HepG2 (cell line): Measurements from ENCODE around the gene SNED1.

Experiments used
- ARHGAP35 ChIP-seq: sonication (generic); formaldehyde crosslinking; IDR thresholded peaks from 2 replicates; pipeline ENCODE4 v1.9.0; 2022; ENCODE audit warnings: mild to moderate bottlenecking, inconsistent platforms, moderate library complexity, missing genetic modification reagents, borderline replicate concordance
- CBFB ChIP-seq: sonication (generic); formaldehyde crosslinking; IDR thresholded peaks from 2 replicates; pipeline ENCODE4 v1.4.0; 2020; ENCODE audit warnings: missing genetic modification reagents
- CTCF ChIP-seq: sonication (generic); formaldehyde crosslinking; IDR thresholded peaks from 2 replicates; pipeline ENCODE4 v1.5.0; 2020; ENCODE audit warnings: mild to moderate bottlenecking, missing genetic modification reagents, moderate library complexity
- HNRNPK ChIP-seq: fragments of 200-400 bp; formaldehyde crosslinking; IDR thresholded peaks from 2 replicates; pipeline ENCODE4 v1.6.1; 2018; ENCODE audit warnings: low read length, low read depth, moderate library complexity, mild to moderate bottlenecking; ENCODE audit not compliant: poor library complexity, severe bottlenecking
- PHB2 ChIP-seq: fragments of 450-650 bp; IDR thresholded peaks from 2 replicates; pipeline ENCODE4 v1.6.1; 2018; ENCODE audit not compliant: partially characterized antibody
- PHF8 ChIP-seq: sonication (generic); formaldehyde crosslinking; IDR thresholded peaks from 2 replicates; pipeline ENCODE4 v1.5.0; 2020; ENCODE audit warnings: missing genetic modification reagents
- POLR2A ChIP-seq, 2 experiments: IDR thresholded peaks; 2 replicates each; pipeline ENCODE4 v1.6.1; 2011; ENCODE audit warnings: low read depth in 2 of 2, low read length in 2 of 2, mild to moderate bottlenecking in 1 of 2, moderate library complexity in 1 of 2; ENCODE audit not compliant: insufficient read depth in 1 of 2
- POLR2AphosphoS2 ChIP-seq: IDR thresholded peaks from 2 replicates; pipeline ENCODE4 v1.6.1; 2011; ENCODE audit warnings: low read depth, low read length, improper control_type of control experiment
- SIN3A ChIP-seq: IDR thresholded peaks from 2 replicates; pipeline ENCODE4 v1.6.1; 2011; ENCODE audit warnings: low read depth, mild to moderate bottlenecking, control low read depth, low read length, borderline replicate concordance
- SNAI1 ChIP-seq: sonication (generic); formaldehyde crosslinking; IDR thresholded peaks from 2 replicates; pipeline ENCODE4 v1.5.0; 2020; ENCODE audit warnings: mild to moderate bottlenecking, missing genetic modification reagents, borderline replicate concordance
- ZC3H4 ChIP-seq: sonication (generic); formaldehyde crosslinking; IDR thresholded peaks from 2 replicates; pipeline ENCODE4 v1.4.0; 2020; ENCODE audit warnings: missing genetic modification reagents, borderline replicate concordance
- ZFP41 ChIP-seq: sonication (generic); formaldehyde crosslinking; IDR thresholded peaks from 2 replicates; pipeline ENCODE4 v1.4.0; 2020; ENCODE audit warnings: mild to moderate bottlenecking, missing genetic modification reagents, borderline replicate concordance
- TF ChIP-seq, protein P1 (sequence below): sonication (generic); formaldehyde crosslinking; IDR thresholded peaks from 2 replicates; pipeline ENCODE4 v1.5.0; 2020; ENCODE audit warnings: missing genetic modification reagents

DNA sequence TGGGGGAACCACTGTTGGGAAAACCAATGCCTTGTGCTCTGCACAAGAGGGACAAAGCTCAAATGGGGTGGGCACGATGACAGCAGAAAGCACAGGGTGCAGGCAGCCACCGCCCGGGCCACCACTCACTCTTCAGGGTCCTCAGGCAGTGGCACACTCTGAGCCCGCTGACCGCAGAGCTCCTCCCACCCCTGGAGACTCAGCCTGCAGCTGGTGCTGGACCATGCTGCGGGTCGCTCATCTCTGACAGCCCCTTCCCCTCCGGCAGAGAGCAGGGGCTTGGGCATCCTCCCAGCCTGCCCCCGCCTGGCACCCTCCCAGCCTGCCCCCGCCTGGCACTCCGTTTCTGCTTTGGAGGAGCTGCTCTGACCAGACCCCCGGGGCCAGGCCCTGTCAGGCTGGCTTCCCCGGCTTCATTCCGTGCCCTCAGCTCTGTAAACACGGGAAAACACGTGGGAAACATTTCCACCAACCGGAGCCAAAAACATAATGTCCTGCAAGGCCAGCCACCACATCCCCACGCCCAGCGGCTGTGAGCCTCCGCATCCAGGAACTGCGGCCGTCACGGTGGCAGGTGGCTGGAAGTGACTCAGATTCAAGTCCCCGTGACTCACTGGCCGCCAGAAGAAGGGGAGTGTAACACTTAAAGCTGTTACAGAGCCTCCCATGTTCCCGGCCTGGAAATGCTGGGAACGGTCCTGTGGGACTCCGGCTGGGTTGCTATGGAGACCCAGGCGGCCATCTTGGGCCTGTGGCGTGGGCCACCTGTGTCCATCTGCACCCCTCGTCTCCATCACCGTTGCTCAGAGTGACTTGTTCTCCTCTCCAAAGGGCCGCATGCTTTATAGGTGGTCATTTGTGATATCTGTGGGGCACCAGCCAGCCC, 6.8 kb upstream of the SNED1 start:
- TF ChIP-seq POLR2AphosphoS2 = no peak
- TF ChIP-seq CTCF (CRISPR knock-in tag) = no peak
- TF ChIP-seq, protein P1, sequence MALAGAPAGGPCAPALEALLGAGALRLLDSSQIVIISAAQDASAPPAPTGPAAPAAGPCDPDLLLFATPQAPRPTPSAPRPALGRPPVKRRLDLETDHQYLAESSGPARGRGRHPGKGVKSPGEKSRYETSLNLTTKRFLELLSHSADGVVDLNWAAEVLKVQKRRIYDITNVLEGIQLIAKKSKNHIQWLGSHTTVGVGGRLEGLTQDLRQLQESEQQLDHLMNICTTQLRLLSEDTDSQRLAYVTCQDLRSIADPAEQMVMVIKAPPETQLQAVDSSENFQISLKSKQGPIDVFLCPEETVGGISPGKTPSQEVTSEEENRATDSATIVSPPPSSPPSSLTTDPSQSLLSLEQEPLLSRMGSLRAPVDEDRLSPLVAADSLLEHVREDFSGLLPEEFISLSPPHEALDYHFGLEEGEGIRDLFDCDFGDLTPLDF (CRISPR knock-in tag) = no peak
- TF ChIP-seq HNRNPK = no peak
- no peak for TF ChIP-seq PHF8 (CRISPR knock-in tag)
- TF ChIP-seq SNAI1 = no peak
- no peak for TF ChIP-seq ZFP41 (CRISPR knock-in tag)
- TF ChIP-seq PHB2 = no peak
- no peak for TF ChIP-seq ARHGAP35 (CRISPR knock-in tag)
- TF ChIP-seq ZC3H4 (CRISPR knock-in tag) = no peak
- TF ChIP-seq POLR2A (IDR thresholded peaks at IDR 0.05; ENCODE audit: insufficient read depth in 1 of 2, low read depth in 2 of 2, low read length in 2 of 2) = no peak
- TF ChIP-seq SIN3A = no peak
- TF ChIP-seq CBFB (CRISPR knock-in tag) = no peak
